ENCODE results near the gene LRRC51.

GRCh38 chr11:72037554-72038311 is 42.9 kb upstream of the LRRC51 start:
- no peak for TF ChIP-seq CTCF (conservative IDR thresholded peaks at IDR 0.05)
- TF ChIP-seq ZFX (IDR thresholded peaks at IDR 0.05) = no peak

All from C4-2B (cell line).